Measurements from ENCODE around the gene PRXL2A. TPM values are rescaled to one million over a fixed set of nuclear protein-coding genes. Genes with fewer than 3 reads are reported as not detected.

The PRXL2A gene
- total RNA-seq, 2 experiments from 2014 or later, result not detected

DNA sequence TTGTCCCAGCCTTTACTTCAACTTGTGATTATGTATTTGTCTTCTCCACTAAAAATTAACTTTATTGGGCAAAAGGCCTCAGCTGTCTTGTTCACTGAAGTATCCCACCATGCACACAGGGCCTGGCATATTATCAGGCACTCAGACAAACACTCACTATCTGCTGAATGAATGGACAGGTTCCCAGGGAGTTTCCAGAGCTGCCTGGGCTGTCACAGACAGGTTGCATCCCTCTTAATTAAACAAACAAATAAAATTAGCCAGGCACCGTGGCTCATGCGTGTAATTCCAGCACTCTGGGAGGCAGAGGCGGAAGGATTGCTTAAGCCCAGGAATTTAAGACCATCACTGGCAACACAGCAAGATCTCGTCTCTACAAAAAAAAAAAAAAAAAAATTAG is 44.3 kb downstream of the PRXL2A start:
- Histone ChIP-seq H4K20me1 (ENCODE audit: insufficient read depth, low read length) (peaks cover 12% of the 10 kb centered on the region), H3K9me3 (ENCODE audit: low read length) (no peaks in the 10 kb centered on the region), H3K4me2 (ENCODE audit: low read length) (no peak overlapping the region), H3K9me2 (ENCODE audit: insufficient read depth, low read length) (no peaks in the 10 kb centered on the region), H3K4me3 (ENCODE audit: low read depth, low read length, poor library complexity, severe bottlenecking) (no peak overlapping the region), H3K4me1 (ENCODE audit: insufficient read depth, low read length, poor library complexity, severe bottlenecking) (peaks cover 29% of the 10 kb centered on the region), H3K79me2 (ENCODE audit: insufficient read depth, low read depth, low read length) (peaks cover 30% of the 10 kb centered on the region), H2AFZ (ENCODE audit: low read length) (no peak overlapping the region), H3K36me3 (ENCODE audit: insufficient read depth, low read length) (no peaks in the 10 kb centered on the region), H3K27ac (ENCODE audit: low read depth, low read length, poor library complexity, severe bottlenecking) (no peak overlapping the region)
- ChIA-PET CTCF (ENCODE audit: unreplicated experiment) (interaction anchor here (0.9 to 1.0 kb wide), 2 partner anchors 10 to 20 kb away, joined by 3 to 4 read pairs; no protein-coding TSS in a partner anchor), POLR2A (interaction anchor here (0.6 to 1.2 kb wide), 4 partner anchors 8 to 46 kb away, joined by 3 to 8 read pairs (median 4); no protein-coding TSS in a partner anchor)
- BruUV-seq (replicated peaks), result no TSS peak
- no peak for DNase-seq (ENCODE audit: low spot score)
- intact Hi-C loops (cut with micrococcal nuclease; ENCODE audit: unreplicated experiment), result no loop called here
- TF ChIP-seq, protein P1, sequence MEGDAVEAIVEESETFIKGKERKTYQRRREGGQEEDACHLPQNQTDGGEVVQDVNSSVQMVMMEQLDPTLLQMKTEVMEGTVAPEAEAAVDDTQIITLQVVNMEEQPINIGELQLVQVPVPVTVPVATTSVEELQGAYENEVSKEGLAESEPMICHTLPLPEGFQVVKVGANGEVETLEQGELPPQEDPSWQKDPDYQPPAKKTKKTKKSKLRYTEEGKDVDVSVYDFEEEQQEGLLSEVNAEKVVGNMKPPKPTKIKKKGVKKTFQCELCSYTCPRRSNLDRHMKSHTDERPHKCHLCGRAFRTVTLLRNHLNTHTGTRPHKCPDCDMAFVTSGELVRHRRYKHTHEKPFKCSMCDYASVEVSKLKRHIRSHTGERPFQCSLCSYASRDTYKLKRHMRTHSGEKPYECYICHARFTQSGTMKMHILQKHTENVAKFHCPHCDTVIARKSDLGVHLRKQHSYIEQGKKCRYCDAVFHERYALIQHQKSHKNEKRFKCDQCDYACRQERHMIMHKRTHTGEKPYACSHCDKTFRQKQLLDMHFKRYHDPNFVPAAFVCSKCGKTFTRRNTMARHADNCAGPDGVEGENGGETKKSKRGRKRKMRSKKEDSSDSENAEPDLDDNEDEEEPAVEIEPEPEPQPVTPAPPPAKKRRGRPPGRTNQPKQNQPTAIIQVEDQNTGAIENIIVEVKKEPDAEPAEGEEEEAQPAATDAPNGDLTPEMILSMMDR (conservative IDR thresholded peaks at IDR 0.05; ENCODE audit: low read length), result no peak
- no peak for TF ChIP-seq EZH2phosphoT487 (IDR thresholded peaks at IDR 0.05; ENCODE audit: borderline replicate concordance, low read depth, low read length)

DNA sequence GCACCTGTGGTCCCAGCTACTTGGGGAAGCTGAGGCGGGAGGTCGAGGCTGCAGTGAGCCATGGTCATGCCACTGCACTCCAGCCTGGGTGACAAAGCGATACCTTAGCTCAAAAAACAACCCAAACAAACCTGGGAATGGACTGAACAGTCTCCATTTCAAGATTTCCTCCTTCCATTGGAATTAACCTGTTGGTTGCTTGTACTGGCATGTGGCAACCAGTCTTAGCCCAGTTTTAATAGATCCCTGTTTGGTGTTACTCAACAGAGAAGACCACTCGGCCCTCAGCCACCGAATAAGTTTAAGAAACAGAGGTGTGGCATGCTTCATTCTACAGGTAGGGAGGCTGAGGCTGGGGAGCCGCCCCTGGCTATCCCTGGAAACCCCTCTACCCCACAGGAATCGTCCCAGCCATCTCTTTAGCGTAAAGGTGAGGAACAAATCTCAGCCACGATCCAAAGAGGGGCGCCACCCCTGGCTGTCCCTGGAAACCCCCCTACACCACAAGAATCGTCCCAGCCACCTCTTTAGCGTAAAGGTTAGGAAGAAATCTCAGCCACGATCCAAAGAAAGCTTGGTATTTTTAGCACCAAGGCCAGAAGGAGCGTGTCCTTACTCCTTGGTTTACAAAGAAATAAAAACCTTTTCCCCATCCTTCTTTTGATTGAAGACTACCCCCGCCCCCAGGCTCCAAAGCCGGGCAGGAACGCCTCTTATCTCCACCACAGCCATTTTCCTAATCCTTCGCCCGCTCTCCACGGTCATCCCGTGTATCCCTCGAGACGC is 44.9 kb downstream of the PRXL2A start:
- no TSS peak for BruUV-seq (replicated peaks)
- peak overlapping the region; percentile 81; the same call in 1 of the 2 replicates for H2AFZ ChIP-seq (ENCODE audit: low read length)

More for the DNA sequence above, 44.9 kb downstream of the PRXL2A start:
- peak overlapping the region; percentile 16 for H3K27ac ChIP-seq (ENCODE audit: low read depth, low read length, poor library complexity, severe bottlenecking)
- TF ChIP-seq EZH2phosphoT487 (IDR thresholded peaks at IDR 0.05; ENCODE audit: borderline replicate concordance, low read depth, low read length), result no peak
- TF ChIP-seq, protein P1 (conservative IDR thresholded peaks at IDR 0.05; ENCODE audit: low read length), result peak; percentile 68
- H3K4me3 ChIP-seq (ENCODE audit: low read depth, low read length, poor library complexity, severe bottlenecking), result peak overlapping the region; percentile 66
- no peak for DNase-seq (ENCODE audit: low spot score)
- H3K79me2 ChIP-seq (ENCODE audit: insufficient read depth, low read depth, low read length), result peaks cover 36% of the 10 kb centered on the region
- POLR2A ChIA-PET, result interaction anchor here (0.6 to 1.2 kb wide), 5 partner anchors 9 to 46 kb away, joined by 3 to 8 read pairs (median 3); no protein-coding TSS in a partner anchor
- CTCF ChIA-PET (ENCODE audit: unreplicated experiment), result interaction anchor here (0.9 kb wide), 1 partner anchor 19 kb away, joined by 4 read pairs; no protein-coding TSS in a partner anchor
- peaks cover 35% of the 10 kb centered on the region for H3K4me1 ChIP-seq (ENCODE audit: insufficient read depth, low read length, poor library complexity, severe bottlenecking)
- no peaks in the 10 kb centered on the region for H3K9me3 ChIP-seq (ENCODE audit: low read length)
- no peaks in the 10 kb centered on the region for H3K36me3 ChIP-seq (ENCODE audit: insufficient read depth, low read length)
- H4K20me1 ChIP-seq (ENCODE audit: insufficient read depth, low read length), result peaks cover 12% of the 10 kb centered on the region
- peak overlapping the region; percentile 77 for H3K4me2 ChIP-seq (ENCODE audit: low read length)
- intact Hi-C loops (cut with micrococcal nuclease; ENCODE audit: unreplicated experiment), result no loop called here
- no peaks in the 10 kb centered on the region for H3K9me2 ChIP-seq (ENCODE audit: insufficient read depth, low read length)
